Activated CD4-positive, alpha-beta T cell treated with anti-CD3 and anti-CD28 coated beads for 4 hours (primary cell): ENCODE data around the gene RPS6KB2.
"Not testable (repeated sequence)": the region's sequence is repeated elsewhere in the genome, so short reads cannot be mapped to it uniquely, and the experiment has no call there.

ENCODE experiments used
- DNase-seq, 2 donors: peaks; one replicate each; pipeline ENCODE4 v3.0.0-alpha.2; 2020

RPS6KB2 gene

GRCh38 chr11:67448220-67448609 lies 19.9 kb downstream of the RPS6KB2 start:
- DNase-seq = no peak

- no peak for DNase-seq
Measured at GRCh38 chr11:67449116-67449844, 21.0 kb downstream of the RPS6KB2 start.

GRCh38 chr11:67450796-67451657 lies 22.7 kb downstream of the RPS6KB2 start:
- no peak for DNase-seq

- no peak for DNase-seq
Measured at GRCh38 chr11:67451658-67451976, 23.3 kb downstream of the RPS6KB2 start.

- DNase-seq = no peak
Measured at GRCh38 chr11:67452141-67452952, 24.1 kb downstream of the RPS6KB2 start, which contains the start of gene GPR152. Gene GPR152 (minus strand): TSS chr11:67452729. CDS start chr11:67452724, 5 bp downstream.

- no peak for DNase-seq
Measured at GRCh38 chr11:67453816-67454732, 25.8 kb downstream of the RPS6KB2 start.

GRCh38 chr11:67455054-67455453 lies 26.8 kb downstream of the RPS6KB2 start, which contains the start of gene CABP4:
Gene CABP4 (plus strand): TSS chr11:67455354. CDS start chr11:67455424, 70 bp downstream.
- DNase-seq = no peak

GRCh38 chr11:67456068-67456705 lies 27.9 kb downstream of the RPS6KB2 start:
- DNase-seq = no peak

GRCh38 chr11:67457453-67457852 lies 29.2 kb downstream of the RPS6KB2 start:
- DNase-seq = no peak

GRCh38 chr11:67458266-67458665 lies 30.0 kb downstream of the RPS6KB2 start:
- no peak for DNase-seq

- no peak for DNase-seq
Measured at GRCh38 chr11:67463186-67463585, 34.9 kb downstream of the RPS6KB2 start.

GRCh38 chr11:67463680-67464410 lies 35.6 kb downstream of the RPS6KB2 start:
- DNase-seq = no peak

GRCh38 chr11:67464411-67465188 lies 36.3 kb downstream of the RPS6KB2 start:
- peak; percentile 86 to 92 for DNase-seq

GRCh38 chr11:67465189-67465510 lies 36.9 kb downstream of the RPS6KB2 start:
- DNase-seq = no peak

- not testable (repeated sequence) for DNase-seq
Measured at GRCh38 chr11:67465530-67465929, 37.2 kb downstream of the RPS6KB2 start.

GRCh38 chr11:67466367-67466766 lies 38.1 kb downstream of the RPS6KB2 start:
- DNase-seq = no peak

- DNase-seq = no peak
Measured at GRCh38 chr11:67466962-67467771, 38.9 kb downstream of the RPS6KB2 start.

GRCh38 chr11:67468056-67468455 lies 39.8 kb downstream of the RPS6KB2 start:
- DNase-seq = peak in 1 of 2 donors; percentile 36

GRCh38 chr11:67468456-67468758 lies 40.1 kb downstream of the RPS6KB2 start:
- no peak for DNase-seq
